NCI-H774 (cell line): ENCODE measurements around the gene SMTNL2.

Experiments
- DNase-seq: peaks from one replicate; lab custom pipeline; 2025; lab: John Stamatoyannopoulos, UW

Gene SMTNL2

GRCh38 chr17:4545217-4545951, 38.9 kb upstream of the SMTNL2 start:
- DNase-seq, result no peak

DNA sequence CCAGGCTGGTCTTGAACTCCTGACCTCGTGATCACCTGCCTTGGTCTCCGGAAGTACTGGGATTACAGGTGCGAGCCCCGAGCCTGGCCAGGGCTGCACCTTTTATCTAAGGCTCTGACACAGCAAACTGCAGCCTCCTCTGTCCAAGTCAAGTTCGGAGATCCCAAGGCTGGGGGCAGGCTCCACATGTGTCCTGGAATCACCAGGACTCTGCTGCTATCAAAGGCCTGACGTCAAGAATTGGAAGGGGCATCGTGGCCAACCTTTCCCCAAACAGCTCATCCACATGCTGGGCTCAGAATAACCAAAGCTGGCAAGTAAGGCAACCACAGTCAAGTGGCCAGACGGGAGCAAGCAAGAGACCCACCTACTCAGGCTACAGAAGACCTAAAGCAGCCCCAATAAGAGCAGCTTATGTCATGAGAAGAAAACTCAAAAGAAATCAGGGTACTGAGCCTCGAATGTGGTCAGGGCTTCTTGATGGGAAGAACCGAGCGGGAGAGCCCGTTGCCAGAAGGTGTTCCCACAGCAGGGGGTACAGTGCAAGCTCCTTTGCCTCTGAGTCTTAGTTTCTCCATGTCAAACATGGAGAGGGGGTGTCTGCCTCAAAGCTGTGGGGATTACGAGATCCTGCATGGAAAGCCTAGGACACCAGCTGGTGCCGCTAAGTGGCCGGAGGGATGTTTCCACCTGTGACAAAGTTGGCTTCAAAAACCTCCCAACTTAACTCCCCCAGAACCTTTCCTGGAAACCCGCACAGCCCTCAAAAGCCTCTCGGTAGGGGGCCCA, 37.0 kb upstream of the SMTNL2 start:
- no peak for DNase-seq

- DNase-seq, result no peak
Observed at GRCh38 chr17:4548061-4548461, 36.3 kb upstream of the SMTNL2 start.

DNA sequence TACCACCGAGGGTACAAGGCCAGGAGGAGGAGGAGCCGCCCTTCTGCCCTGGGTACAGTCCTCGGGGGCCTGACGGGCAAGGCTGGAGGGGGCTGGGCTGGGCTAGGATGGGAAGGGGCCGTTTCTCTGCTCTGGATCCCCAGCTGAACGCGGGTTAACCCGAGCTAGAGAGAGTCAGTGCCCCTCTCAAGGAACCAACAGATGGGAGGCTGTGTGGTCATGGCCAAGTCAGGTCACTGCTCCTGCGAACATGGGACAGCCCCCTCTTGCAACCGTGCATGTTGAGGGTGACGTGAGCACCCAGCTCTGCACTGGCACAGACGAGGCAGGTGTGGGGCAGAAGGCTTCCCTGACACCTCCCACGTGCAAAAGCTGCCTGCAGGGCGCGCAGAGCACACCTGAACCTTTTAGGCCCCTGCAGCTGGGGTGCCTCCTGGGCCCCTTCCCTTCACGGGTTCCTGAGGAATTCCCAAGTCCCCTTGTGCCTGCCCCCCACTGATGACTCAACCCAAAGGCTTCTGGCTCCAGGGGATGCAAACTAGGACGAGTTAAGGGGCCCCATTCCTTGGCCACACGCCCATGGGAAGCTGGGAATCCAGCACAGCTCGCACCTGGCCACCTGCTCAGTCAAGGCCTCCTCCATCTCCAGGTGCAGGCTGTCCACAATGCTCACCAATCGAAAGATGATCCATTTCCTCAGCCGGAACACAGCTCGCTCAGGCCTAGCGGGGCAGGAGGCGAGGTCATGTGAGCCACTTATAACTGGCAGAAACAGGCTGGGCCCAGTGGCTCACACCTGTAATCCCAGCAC, 35.4 kb upstream of the SMTNL2 start:
- no peak for DNase-seq

DNA sequence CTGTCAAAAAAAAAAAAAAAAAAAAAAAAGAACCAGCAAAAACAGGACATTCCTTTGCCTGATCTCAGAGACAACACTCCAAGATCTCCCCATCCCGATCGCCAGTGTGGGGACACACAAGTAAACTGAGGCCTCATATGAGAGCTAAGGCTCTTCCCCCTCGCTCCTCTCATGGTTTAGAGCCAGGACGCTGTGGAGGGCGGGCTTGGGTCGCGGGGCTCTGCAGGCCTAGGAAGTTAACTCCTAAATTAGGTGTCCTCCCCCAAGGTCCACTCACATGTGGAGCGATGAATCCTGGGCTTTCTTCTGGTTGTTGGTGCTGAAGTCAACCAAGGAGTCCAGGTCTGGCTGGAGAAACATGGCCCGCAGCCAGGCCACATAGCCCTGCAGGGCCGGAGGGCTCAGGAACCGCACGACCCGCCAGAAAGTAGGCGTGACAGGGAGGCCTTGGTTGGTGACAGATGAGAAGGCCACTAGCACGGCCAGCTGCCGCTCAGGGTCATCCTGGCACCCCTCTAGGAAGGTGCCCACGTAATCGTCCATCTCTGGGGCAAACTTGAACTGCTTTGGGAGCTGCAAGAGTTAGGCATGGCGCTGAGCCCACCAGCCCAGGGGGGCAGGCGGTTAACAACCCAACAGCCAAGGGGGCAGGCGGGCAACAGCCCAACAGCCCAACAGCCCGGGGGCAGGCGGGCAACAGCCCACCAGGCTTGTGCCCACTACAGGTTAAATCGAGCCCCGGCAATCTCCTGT, 34.4 kb upstream of the SMTNL2 start:
- no peak for DNase-seq

DNA sequence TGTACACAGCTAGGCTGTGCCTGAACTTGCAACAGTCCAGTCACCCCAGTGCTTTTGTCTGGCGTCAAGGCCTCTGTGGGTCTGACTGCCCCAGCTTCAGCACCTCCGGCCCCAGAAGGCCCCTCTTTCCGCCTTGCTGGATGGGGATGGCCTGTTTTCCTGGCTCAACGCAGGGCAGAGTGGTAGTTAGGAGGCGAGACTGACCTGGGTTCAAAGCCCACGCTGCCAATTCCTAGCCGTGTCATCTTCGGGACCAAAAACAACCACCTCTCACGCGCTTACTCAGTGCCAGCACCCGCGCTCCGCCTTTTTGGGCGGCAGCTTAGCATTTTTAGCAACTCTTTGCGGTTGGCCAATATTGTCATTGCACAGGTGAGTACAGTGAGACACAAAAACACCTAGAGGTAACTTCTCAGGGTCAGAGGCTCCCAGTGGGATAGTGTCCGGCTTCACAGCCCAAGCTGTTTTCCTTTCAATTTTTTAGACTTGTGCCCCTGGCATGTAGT, 33.7 kb upstream of the SMTNL2 start:
- no peak for DNase-seq

- no peak for DNase-seq
Observed at GRCh38 chr17:4551141-4551540, 33.2 kb upstream of the SMTNL2 start.

- no peak for DNase-seq
Observed at GRCh38 chr17:4551796-4552525, 32.4 kb upstream of the SMTNL2 start.

DNA sequence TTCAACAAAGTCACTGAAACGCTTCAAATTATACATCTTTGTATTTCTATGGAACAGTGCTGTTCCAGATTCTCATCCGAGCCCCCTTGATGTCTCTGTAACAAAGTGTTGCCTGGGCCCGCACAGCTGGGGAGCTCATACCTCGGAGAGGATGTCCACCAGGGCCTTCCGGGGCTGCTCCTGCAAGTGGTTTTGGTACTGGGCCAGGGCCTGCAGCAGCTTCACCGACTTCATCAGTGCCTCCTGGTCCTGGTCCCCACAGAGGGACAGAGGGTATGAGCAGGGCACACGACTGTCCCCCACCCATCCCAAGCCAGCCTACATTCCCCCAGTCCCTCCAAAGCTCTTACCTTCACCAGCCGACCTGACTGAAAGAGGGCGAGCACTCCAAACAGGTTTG, 30.7 kb upstream of the SMTNL2 start:
- no peak for DNase-seq

- no peak for DNase-seq
Observed at GRCh38 chr17:4554441-4554996, 29.8 kb upstream of the SMTNL2 start.

GRCh38 chr17:4554997-4555799, 29.1 kb upstream of the SMTNL2 start, which contains the start of gene MYBBP1A:
Gene MYBBP1A (minus strand): TSS chr17:4555384. CDS start chr17:4555324, 60 bp downstream.
- peak; percentile 82 for DNase-seq

GRCh38 chr17:4555873-4556759, 28.2 kb upstream of the SMTNL2 start:
- no peak for DNase-seq

DNA sequence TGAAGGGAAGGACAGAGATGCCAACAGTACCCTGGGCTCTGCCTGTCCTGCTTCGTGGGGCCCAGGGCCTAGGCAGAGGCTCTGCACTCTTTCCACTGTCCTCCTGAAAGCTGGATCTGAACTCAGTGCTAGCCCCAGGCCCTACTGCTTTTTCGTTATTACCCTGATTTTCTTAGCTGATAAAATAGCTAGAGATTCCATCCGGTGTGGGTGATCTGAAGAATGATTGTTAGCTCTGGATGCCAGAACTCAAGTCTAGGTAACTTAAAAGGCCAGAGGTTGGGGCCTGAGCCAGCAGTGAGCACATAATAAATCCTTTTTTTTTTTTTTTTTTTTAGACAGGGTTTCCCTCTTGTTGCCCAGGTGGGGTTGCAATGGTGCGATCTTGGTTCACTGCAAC, 27.3 kb upstream of the SMTNL2 start:
- no peak for DNase-seq

GRCh38 chr17:4557626-4558346, 26.5 kb upstream of the SMTNL2 start:
- no peak for DNase-seq

DNA sequence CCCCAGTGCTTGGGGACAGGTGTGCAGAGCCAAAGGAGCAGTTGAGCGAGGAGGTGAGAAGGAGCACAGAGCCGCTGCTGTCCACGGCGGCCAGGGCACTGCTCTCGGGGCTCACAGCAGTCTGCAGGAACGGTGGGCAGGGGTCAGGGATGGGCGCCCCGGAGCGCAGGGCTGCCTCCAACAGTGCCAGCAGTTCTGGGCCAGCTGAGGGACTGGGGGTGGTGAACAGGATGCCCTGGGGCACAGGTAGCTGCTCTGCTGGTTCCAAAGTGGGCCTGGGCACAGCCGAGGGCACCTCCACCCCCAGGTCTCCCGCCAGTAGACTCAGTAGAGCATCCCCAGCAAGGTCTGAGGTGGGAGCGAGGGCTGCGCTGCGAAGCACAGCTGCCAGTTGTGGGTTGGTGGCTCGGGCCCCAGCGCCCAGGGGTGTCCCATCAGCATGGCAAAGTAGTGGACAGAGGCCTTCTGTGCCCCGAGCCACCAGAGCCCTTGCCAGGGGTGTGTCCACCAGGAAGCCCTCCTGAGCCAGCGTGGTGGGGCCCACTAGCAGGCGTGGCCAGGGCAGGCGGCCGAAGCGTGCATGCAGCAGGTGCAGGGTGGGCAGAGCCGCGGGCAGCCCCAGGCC, 25.9 kb upstream of the SMTNL2 start:
- no peak for DNase-seq

- no peak for DNase-seq
Observed at GRCh38 chr17:4559139-4559791, 25.1 kb upstream of the SMTNL2 start.

DNA sequence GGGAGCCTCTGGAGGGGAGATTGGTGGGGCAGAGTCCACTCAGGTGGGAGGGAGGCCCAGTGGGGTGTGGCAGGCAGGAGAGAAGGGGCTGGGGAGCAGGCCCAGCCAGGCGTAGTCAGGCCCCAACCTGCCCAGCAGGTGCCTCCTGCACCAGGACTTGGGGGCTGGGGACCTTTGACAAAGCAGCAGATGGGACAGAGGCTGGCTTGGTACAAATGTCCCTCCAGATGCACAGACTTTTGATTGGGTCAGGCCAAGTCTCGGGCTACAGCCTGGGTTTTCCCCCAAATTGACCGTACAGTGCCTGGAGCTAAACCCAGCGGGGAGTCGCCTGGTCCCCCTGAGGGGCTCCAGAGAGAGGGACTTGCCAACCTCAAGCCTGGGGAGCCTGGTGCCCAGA, 24.4 kb upstream of the SMTNL2 start:
- no peak for DNase-seq
